ACHN (cell line): ENCODE measurements around the gene KRT34.
"Not testable (repeated sequence)": the region's sequence is repeated elsewhere in the genome, so short reads cannot be mapped to it uniquely, and the experiment has no call there.

Source experiments
- DNase-seq: peaks from one replicate; pipeline ENCODE4 v3.0.0-alpha.2; 2015
- in situ Hi-C: cut with HindIII; loops from 2 replicates; pipeline ENCODE4 v1.10.0; 2017; ENCODE audit warnings: low sequenced_read_pairs, low pct_ligation_motif_present, low pct_unique_long_range_greater_than_20kb

Gene KRT34

GRCh38 chr17:41411072-41411840 lies 29.1 kb upstream of the KRT34 start:
- no peak for DNase-seq
- in situ Hi-C loops: no loop called here

GRCh38 chr17:41407226-41407625 lies 25.1 kb upstream of the KRT34 start:
- in situ Hi-C loops: no loop called here
- DNase-seq: no peak

DNA sequence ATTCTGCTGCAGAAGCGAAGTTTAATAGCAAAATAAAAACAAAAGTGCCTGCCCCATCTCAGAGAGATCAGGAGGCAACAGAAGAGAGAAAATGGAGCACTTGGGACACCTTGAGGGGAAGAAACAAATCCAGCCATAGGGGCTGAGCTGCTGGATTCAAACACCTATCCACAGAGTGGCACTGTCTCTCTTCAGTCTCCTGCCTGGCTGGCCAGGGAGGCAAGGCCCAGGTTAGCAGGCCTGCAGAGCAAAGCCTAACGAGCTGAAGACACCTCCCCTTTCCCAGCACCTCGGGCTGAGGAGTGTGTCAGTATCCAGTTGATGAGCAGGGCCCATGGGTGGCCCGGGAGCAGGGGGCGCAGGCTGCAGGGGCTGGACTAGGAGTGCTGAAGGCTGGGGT lies 24.1 kb upstream of the KRT34 start:
- in situ Hi-C loops: no loop called here
- DNase-seq: no peak

- in situ Hi-C loops: no loop called here
- peak; percentile 86 for DNase-seq
Observed at GRCh38 chr17:41404024-41404671, 22.0 kb upstream of the KRT34 start.

DNA sequence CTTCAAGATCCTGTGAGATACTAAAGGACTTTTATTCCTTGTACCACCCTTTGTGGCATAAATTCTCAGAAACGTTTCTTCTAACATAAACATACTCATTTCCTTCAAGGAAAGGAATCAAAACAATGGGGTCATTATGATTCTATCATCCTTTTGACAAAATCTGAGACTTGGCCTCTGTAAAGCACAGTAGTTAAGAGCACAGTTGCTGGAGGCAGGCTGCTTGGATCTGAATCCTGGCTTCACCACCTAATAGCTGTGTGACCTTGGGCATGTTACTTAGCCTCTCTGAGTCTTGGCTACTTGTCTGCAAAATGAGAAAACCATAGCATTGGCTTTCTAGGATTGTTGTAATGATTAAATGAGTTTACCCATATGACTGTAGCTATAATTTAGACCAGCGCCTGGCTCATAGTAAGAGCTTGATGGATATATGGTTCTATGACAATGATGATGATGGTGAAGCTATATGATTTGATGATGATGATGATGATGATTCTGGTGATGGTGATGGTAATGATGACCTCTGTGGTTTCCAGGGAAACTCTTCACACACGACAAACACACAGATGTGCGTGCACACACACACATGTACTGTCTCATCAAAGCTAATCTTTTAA lies 21.4 kb upstream of the KRT34 start:
- no peak for DNase-seq
- in situ Hi-C loops: no loop called here

DNA sequence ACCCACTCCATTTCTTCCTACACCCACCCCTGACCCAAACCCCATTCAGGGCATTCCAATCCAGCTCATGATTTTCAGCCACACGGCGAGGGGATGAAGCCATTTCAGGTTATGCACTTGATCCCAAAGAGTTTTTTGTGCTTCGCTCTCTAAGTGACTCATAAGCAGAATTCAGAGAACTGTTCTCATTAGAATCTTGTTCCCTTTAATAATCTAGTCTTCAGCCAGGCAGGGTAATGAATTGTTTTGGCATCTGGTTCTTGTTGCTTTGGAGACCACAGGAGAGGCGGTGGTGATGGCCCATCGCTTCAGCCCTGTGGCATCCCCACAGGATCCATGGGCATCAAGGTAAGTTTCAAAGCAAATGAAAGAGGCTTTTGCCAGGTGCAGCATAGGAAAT lies 20.1 kb upstream of the KRT34 start:
- in situ Hi-C loops: no loop called here
- DNase-seq: no peak

GRCh38 chr17:41396996-41397660 lies 15.0 kb upstream of the KRT34 start, which contains the start of gene KRT31:
KRT31 (minus strand) TSS chr17:41397608; CDS start chr17:41397539, 69 bp downstream.
- DNase-seq: no peak
- in situ Hi-C loops: no loop called here

DNA sequence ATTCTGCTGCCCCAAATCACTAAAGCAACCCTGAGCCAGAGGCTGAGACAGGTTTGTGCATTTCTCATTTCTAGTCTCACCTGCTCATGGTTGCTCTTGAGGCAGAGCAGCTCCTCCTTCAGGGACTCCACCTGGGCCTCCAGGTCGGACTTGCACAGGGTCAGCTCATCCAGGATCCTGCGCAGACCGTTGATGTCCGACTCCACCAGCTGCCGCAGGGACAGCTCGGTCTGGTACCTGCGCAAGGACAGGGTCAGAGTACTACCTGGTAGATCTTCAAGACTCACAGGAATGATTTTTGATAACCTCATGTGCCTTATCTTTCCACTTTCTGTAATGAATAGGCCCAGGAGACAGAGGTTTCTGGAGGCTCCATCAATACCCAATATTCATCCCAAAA lies 14.2 kb upstream of the KRT34 start:
- DNase-seq: no peak
- in situ Hi-C loops: no loop called here

GRCh38 chr17:41395611-41396010 lies 13.5 kb upstream of the KRT34 start:
- no peak for DNase-seq
- in situ Hi-C loops: no loop called here

DNA sequence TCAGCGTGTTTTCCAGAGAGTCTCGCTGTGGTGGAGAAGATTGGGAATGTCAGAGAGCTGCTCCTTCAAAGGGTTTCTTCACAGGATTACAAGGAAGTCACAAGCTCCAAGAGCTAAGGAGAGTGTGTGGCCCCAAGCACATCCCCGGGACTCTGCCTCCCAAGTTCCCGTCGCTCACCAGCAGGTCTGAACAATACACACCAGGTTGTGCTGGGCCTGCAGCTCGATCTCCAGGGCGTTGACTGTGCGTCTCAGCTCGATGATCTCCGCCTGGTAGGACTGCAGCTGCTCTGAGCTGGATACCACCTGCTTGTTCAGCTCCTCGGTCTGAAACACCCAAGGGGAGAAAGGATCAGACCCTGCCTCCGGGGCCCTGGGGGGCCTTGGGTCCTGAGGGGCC lies 12.9 kb upstream of the KRT34 start:
- DNase-seq, in situ Hi-C loops: not testable (repeated sequence)

DNA sequence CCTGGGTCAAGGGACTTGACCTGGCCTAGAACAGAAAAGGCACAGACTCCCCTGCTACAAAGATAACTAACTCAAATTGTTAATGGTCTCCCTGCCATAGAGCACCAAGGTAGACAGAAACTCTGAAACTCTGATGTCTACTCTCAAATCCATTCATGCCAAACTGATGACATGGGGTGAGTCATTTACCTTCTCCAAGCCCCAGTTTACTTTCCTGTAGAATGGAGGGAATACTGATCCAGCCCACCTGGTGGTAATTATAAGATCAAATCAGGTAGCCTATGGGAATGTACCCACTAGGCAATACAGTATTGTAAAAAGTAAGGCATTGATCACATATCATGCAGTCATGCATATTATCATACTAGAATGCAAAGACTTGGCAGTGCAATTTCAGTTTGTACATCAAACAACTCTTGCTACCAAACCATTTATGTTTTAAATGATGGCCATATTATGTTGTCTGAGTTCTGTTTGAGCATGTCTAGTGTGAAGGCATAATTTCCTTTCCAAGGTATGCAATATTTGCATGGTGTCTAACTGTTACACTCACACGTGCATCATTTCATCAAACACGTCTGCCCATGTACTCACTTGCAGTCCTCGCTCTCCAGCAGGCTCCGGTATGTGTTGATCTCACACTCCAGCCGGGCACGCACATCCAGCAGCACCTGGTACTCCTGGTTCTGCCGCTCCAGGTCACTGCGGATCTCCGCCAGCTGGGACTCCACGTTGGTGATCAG lies 12.3 kb upstream of the KRT34 start:
- no peak for DNase-seq

GRCh38 chr17:41393826-41394225 lies 11.7 kb upstream of the KRT34 start:
- no peak for DNase-seq
- in situ Hi-C loops: no loop called here

More for the DNA sequence above, 12.3 kb upstream of the KRT34 start:
- in situ Hi-C loops: no loop called here

- no peak for DNase-seq
- in situ Hi-C loops: no loop called here
Observed at GRCh38 chr17:41393294-41393693, 11.2 kb upstream of the KRT34 start.

GRCh38 chr17:41392278-41392677 lies 10.2 kb upstream of the KRT34 start:
- no peak for DNase-seq
- in situ Hi-C loops: no loop called here

- DNase-seq: no peak
- in situ Hi-C loops: no loop called here
Observed at GRCh38 chr17:41391535-41391934, 9.4 kb upstream of the KRT34 start.

DNA sequence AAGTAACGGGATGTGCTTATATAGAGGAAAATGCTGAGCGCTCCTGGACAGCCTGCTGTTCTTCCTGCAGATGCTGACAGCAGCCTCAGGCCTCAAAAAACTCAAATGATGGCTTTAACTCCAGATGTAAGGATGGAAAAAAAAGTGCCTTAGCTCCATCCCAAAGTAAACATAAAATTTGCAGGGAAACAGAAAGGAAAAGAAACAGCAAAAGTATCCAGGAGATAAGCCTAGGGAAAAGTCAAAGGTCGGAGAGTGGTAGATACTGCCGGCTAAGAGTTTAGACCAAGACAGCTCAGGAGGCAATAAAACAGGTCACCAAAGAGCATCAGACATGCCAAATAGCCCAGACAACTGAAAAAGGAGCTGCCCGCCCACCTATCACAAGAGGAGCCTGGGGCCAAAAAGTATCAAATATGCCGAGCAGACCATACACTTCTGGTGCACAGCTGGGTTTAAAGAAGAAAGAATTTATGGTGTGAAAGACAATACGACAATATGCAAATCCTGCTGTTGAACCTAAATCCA lies 8.4 kb upstream of the KRT34 start:
- in situ Hi-C loops: no loop called here
- DNase-seq: no peak

DNA sequence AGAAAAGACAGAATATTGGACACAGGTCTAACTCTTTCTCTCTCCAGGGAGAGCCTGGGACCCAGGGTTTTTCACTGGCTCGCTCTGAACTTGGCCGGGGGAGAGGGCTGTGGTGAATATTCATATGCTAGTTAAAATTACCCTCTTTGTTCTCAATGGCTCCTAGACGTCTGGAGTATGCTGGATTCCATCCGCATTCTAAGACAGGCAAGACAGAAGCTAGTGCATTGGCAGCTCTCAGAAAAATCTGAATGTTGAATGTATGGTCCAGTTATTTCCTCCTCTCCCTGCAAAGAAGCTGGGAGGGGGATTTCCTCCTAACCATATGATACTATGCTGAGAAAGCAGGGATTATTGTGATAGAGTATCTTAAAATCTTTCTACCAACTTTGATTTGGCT lies 5.6 kb upstream of the KRT34 start:
- no peak for DNase-seq
- in situ Hi-C loops: no loop called here

DNA sequence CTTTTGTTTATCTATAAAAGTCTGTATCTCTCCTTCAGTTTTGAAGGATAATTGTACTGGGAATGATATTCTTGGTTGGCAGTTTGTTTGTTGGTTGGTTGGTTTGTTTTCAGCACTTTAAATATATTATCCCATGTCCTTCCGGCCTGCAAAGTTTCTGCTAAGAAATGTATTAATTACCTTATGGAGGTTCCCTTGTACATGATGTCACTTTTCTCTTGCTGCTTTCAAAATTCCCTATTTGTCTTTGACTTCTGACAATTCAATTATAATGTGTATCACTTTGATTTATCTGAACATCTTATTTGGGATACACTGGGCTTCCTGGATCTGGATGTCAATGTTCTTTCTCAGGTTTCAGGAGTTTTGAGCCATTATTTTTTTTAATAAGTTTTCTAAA lies 4.1 kb upstream of the KRT34 start:
- no peak for DNase-seq
- in situ Hi-C loops: no loop called here
